HepG2 (cell line): ENCODE data around the gene TSEN54.

ENCODE experiments used
- ARHGAP35 ChIP-seq: sonication (generic); formaldehyde crosslinking; IDR thresholded peaks from 2 replicates; pipeline ENCODE4 v1.9.0; 2022; ENCODE audit warnings: mild to moderate bottlenecking, inconsistent platforms, moderate library complexity, missing genetic modification reagents, borderline replicate concordance
- CTCF ChIP-seq: sonication (generic); formaldehyde crosslinking; IDR thresholded peaks from 2 replicates; pipeline ENCODE4 v1.5.0; 2020; ENCODE audit warnings: mild to moderate bottlenecking, missing genetic modification reagents, moderate library complexity
- FOXP4 ChIP-seq: sonication (generic); formaldehyde crosslinking; IDR thresholded peaks from 2 replicates; pipeline ENCODE4 v1.4.0; 2020; ENCODE audit warnings: missing genetic modification reagents
- MYC ChIP-seq: sonication (generic); formaldehyde crosslinking; IDR thresholded peaks from 2 replicates; pipeline ENCODE4 v1.9.0; 2021; ENCODE audit warnings: missing genetic modification reagents, borderline replicate concordance
- NFE2L1 ChIP-seq: sonication (generic); formaldehyde crosslinking; IDR thresholded peaks from 2 replicates; pipeline ENCODE4 v1.4.0; 2020; ENCODE audit warnings: missing genetic modification reagents, mild to moderate bottlenecking, borderline replicate concordance
- NR1H2 ChIP-seq: sonication (generic); formaldehyde crosslinking; IDR thresholded peaks from 2 replicates; pipeline ENCODE4 v1.8.1; 2022; ENCODE audit warnings: low read depth, missing genetic modification reagents, borderline replicate concordance
- RAD21 ChIP-seq: fragments of 450-650 bp; formaldehyde crosslinking; IDR thresholded peaks from 2 replicates; pipeline ENCODE4 v1.5.0; 2020; ENCODE audit warnings: mild to moderate bottlenecking
- SMARCC2 ChIP-seq: fragments of 450-650 bp; IDR thresholded peaks from 2 replicates; pipeline ENCODE4 v1.6.1; 2017; ENCODE audit warnings: antibody characterized with exemption, mild to moderate bottlenecking
- SP1 ChIP-seq, 2 experiments: fragments of 450-650 bp in 1 of 2; sonication (generic) in 1 of 2; formaldehyde crosslinking in 1 of 2; IDR thresholded peaks; 2 replicates each; pipeline versions ENCODE4 v1.4.0 to v1.6.1; 2016 to 2020; ENCODE audit warnings: missing genetic modification reagents in 1 of 2
- ZNF513 ChIP-seq: sonication (generic); formaldehyde crosslinking; conservative IDR thresholded peaks from 2 replicates; pipeline ENCODE4 v1.5.0; 2020; ENCODE audit warnings: missing genetic modification reagents
- ZNF644 ChIP-seq: IDR thresholded peaks from 2 replicates; pipeline ENCODE4 v1.6.1; 2016; ENCODE audit warnings: low read depth

- TF ChIP-seq ARHGAP35 (CRISPR knock-in tag) (no peak), NR1H2 (CRISPR knock-in tag) (no peak), SMARCC2 (no peak), RAD21 (CRISPR knock-in tag) (no peak), ZNF644 (CRISPR knock-in tag) (no peak), MYC (no peak), FOXP4 (CRISPR knock-in tag) (no peak), NFE2L1 (CRISPR knock-in tag) (no peak), CTCF (CRISPR knock-in tag) (no peak), ZNF513 (no peak), SP1 (IDR thresholded peaks at IDR 0.05) (no peak), SP1 (CRISPR knock-in tag; IDR thresholded peaks at IDR 0.05) (no peak)
Measured at GRCh38 chr17:75471207-75471606, 45.1 kb upstream of the TSEN54 start.
